Fibroblast of the aortic adventitia (primary cell): ENCODE results near the gene HGS. TPM values are rescaled to one million over a fixed set of nuclear protein-coding genes. Genes with fewer than 3 reads are reported as not detected.

Experiments
- DNase-seq: peaks from one replicate; pipeline ENCODE4 v3.0.0-alpha.2; 2010; ENCODE audit warnings: low read depth
- H3K4me3 ChIP-seq: 2 replicates; pipeline ENCODE4 v1.5.1; 2011; ENCODE audit warnings: low read depth, mild to moderate bottlenecking, control low read depth, low read length, moderate library complexity
- CTCF ChIP-seq: IDR thresholded peaks from 2 replicates; pipeline ENCODE4 v1.5.1; 2011; ENCODE audit warnings: mild to moderate bottlenecking, low read length, control low read depth, inconsistent platforms; ENCODE audit not compliant: insufficient read depth
- total RNA-seq: library from RNA; depleted of rRNA; stranded (reverse); fragments of >200 nt; gene quantifications from 2 replicates; pipeline ENCODE4 v1.2.3, GENCODE V29; 2012; ENCODE audit warnings: low replicate concordance

HGS gene
- total RNA-seq, 1 donor: 94.7 TPM

- H3K4me3 ChIP-seq: no peak overlapping the region
- no peak for TF ChIP-seq CTCF
- no peak for DNase-seq
Observed at GRCh38 chr17:81676906-81677305, 6.9 kb upstream of the HGS start.

DNA sequence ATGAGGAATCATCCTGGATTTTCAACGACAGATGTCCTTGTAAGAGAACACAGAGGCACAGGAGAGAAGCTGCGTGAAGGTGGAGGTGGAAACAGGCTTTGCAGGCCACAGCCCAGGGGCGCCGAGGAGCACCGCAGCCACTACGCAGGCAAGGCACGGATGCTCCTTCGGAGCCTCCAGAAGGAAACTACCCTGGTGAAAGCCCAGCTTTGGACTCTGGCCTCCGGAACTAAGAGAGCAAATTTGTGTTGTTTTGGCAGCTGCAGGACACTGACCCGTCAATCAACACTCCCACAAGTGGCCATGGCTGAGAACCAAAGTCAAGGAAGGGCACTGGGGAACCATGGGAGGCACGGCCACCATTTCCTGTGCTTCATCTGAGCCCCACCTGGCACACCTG is 3.7 kb upstream of the HGS start:
- DNase-seq: no peak
- H3K4me3 ChIP-seq: no peak overlapping the region
- no peak for TF ChIP-seq CTCF

DNA sequence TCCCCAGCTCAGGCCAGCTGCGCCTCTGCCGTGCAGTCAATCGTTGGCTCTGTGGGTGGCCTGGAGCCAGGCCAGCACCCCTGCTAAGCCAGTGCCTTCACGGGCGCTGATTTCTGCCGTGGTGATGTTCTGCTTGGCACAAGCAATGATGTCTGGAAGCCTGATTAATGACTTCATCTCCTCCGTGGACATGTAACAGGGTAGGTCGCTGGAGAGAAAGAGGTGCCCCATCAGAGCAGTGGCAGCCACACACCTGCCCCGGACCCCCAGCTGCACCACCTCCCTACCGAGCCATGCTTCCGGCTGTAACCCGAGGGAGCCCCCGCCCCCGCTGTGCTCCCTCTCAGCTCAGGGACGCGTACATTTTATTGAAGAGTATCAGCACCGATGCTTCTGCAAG is 2.1 kb upstream of the HGS start:
- no peak for DNase-seq
- TF ChIP-seq CTCF: no peak
- H3K4me3 ChIP-seq: no peak overlapping the region

DNA sequence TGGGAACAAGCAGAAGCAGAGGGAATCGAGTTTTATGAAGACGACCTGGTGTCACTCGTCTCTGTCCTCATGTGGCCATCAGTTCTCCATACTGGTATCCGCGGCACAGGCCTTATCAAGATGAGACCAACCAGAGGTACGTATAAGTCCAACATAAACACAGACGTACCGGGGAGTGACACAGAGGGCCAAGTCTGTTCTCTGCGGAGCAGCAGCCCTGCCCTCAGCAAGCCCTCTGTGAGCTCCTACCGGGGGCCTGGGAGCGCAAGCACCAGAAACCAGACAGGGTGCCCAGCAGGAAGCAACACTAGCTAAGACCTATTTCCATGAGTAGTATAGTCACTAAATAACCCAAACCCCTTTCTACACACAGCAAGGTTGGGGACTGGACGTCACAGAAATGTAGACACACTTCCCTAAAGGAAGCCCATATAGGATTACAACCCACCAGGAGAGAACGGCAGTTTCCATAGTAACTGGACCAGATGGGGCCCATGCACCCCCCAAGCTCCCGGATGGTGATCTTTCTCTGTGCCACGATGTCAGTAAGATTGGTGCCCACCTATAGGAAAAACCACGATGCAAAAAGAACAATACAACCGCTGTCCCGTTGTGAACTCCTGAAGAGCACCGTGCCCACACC is 1.1 kb upstream of the HGS start:
- H3K4me3 ChIP-seq: peak overlapping the region; percentile 91
- TF ChIP-seq CTCF: no peak
- DNase-seq: peak; percentile 11

- DNase-seq: no peak
- H3K4me3 ChIP-seq: peak overlapping the region; percentile 91
- no peak for TF ChIP-seq CTCF
Observed at GRCh38 chr17:81683208-81683583, 615 bp upstream of the HGS start.

GRCh38 chr17:81684442-81684911 is 666 bp downstream of the HGS start:
- no peak for TF ChIP-seq CTCF
- peak; percentile 81 for DNase-seq
- H3K4me3 ChIP-seq: peak overlapping the region; percentile 85

GRCh38 chr17:81685108-81685507 is 1.3 kb downstream of the HGS start:
- TF ChIP-seq CTCF: no peak
- H3K4me3 ChIP-seq: peak overlapping the region; percentile 85
- peak; percentile 41 for DNase-seq
